IPS-15b (cell line): ENCODE results near the gene PITPNM1.

Experiments
- H3K27me3 ChIP-seq: one replicate; pipeline ENCODE4 v1.6.1; 2013; ENCODE audit warnings: low read length; ENCODE audit not compliant: control insufficient read depth, insufficient read depth
- H3K36me3 ChIP-seq: one replicate; pipeline ENCODE4 v1.6.1; 2013; ENCODE audit warnings: low read length; ENCODE audit not compliant: control insufficient read depth, insufficient read depth
- H3K4me1 ChIP-seq: one replicate; pipeline ENCODE4 v1.6.1; 2013; ENCODE audit warnings: mild to moderate bottlenecking, low read length; ENCODE audit not compliant: control insufficient read depth, insufficient read depth
- H3K4me3 ChIP-seq: one replicate; pipeline ENCODE4 v1.5.1; 2013; ENCODE audit warnings: low read depth, low read length
- H3K9ac ChIP-seq: one replicate; pipeline ENCODE4 v1.6.1; 2013; ENCODE audit warnings: low read depth, mild to moderate bottlenecking, low read length
- H3K9me3 ChIP-seq: one replicate; pipeline ENCODE4 v1.6.1; 2013; ENCODE audit warnings: mild to moderate bottlenecking, low read length; ENCODE audit not compliant: control insufficient read depth, insufficient read depth

Gene PITPNM1

GRCh38 chr11:67538823-67539505, 33.8 kb upstream of the PITPNM1 start:
- Histone ChIP-seq H3K36me3 (no peaks in the 10 kb centered on the region), H3K27me3 (no peaks in the 10 kb centered on the region), H3K9me3 (peaks cover 2% of the 10 kb centered on the region), H3K4me3 (no peak overlapping the region), H3K9ac (no peak overlapping the region), H3K4me1 (peaks cover 4% of the 10 kb centered on the region)

GRCh38 chr11:67538306-67538705, 33.1 kb upstream of the PITPNM1 start:
- H3K4me3 ChIP-seq: no peak overlapping the region
- H3K9me3 ChIP-seq: peaks cover 9% of the 10 kb centered on the region
- no peaks in the 10 kb centered on the region for H3K36me3 ChIP-seq
- no peaks in the 10 kb centered on the region for H3K27me3 ChIP-seq
- H3K4me1 ChIP-seq: peaks cover 4% of the 10 kb centered on the region
- H3K9ac ChIP-seq: no peak overlapping the region

- H3K9me3 ChIP-seq: peaks cover 10% of the 10 kb centered on the region
- no peaks in the 10 kb centered on the region for H3K4me1 ChIP-seq
Observed at GRCh38 chr11:67535561-67535960, 30.4 kb upstream of the PITPNM1 start.

GRCh38 chr11:67534070-67534679, 29.0 kb upstream of the PITPNM1 start:
- no peaks in the 10 kb centered on the region for H3K36me3 ChIP-seq
- no peak overlapping the region for H3K9ac ChIP-seq
- peaks cover 10% of the 10 kb centered on the region for H3K9me3 ChIP-seq
- no peak overlapping the region for H3K4me3 ChIP-seq
- H3K4me1 ChIP-seq: no peaks in the 10 kb centered on the region
- H3K27me3 ChIP-seq: no peaks in the 10 kb centered on the region

More at GRCh38 chr11:67535561-67535960, 30.4 kb upstream of the PITPNM1 start:
- H3K4me3 ChIP-seq: no peak overlapping the region
- no peaks in the 10 kb centered on the region for H3K27me3 ChIP-seq
- H3K36me3 ChIP-seq: no peaks in the 10 kb centered on the region
- no peak overlapping the region for H3K9ac ChIP-seq

GRCh38 chr11:67532889-67533288, 27.7 kb upstream of the PITPNM1 start:
- Histone ChIP-seq H3K4me1 (no peaks in the 10 kb centered on the region), H3K4me3 (no peak overlapping the region), H3K9ac (no peak overlapping the region), H3K9me3 (peaks cover 10% of the 10 kb centered on the region), H3K36me3 (no peaks in the 10 kb centered on the region), H3K27me3 (no peaks in the 10 kb centered on the region)

- H3K9me3 ChIP-seq: peaks cover 10% of the 10 kb centered on the region
- no peaks in the 10 kb centered on the region for H3K4me1 ChIP-seq
- H3K36me3 ChIP-seq: no peaks in the 10 kb centered on the region
- H3K9ac ChIP-seq: no peak overlapping the region
- H3K4me3 ChIP-seq: no peak overlapping the region
- no peaks in the 10 kb centered on the region for H3K27me3 ChIP-seq
Observed at GRCh38 chr11:67530282-67530592, 25.1 kb upstream of the PITPNM1 start.

GRCh38 chr11:67528376-67528775, 23.2 kb upstream of the PITPNM1 start:
- Histone ChIP-seq H3K36me3 (no peaks in the 10 kb centered on the region), H3K9ac (no peak overlapping the region), H3K9me3 (peaks cover 2% of the 10 kb centered on the region), H3K4me3 (no peak overlapping the region), H3K4me1 (no peaks in the 10 kb centered on the region), H3K27me3 (no peaks in the 10 kb centered on the region)

GRCh38 chr11:67525275-67525976, 20.3 kb upstream of the PITPNM1 start:
- Histone ChIP-seq H3K9ac (no peak overlapping the region), H3K9me3 (no peaks in the 10 kb centered on the region), H3K4me3 (no peak overlapping the region), H3K4me1 (no peaks in the 10 kb centered on the region), H3K36me3 (no peaks in the 10 kb centered on the region), H3K27me3 (no peaks in the 10 kb centered on the region)

- Histone ChIP-seq H3K36me3 (no peaks in the 10 kb centered on the region), H3K9me3 (no peaks in the 10 kb centered on the region), H3K27me3 (no peaks in the 10 kb centered on the region)
Observed at GRCh38 chr11:67524480-67524808, 19.3 kb upstream of the PITPNM1 start.

GRCh38 chr11:67523556-67524479, 18.7 kb upstream of the PITPNM1 start:
- H3K9ac ChIP-seq: no peak overlapping the region
- no peaks in the 10 kb centered on the region for H3K9me3 ChIP-seq
- no peaks in the 10 kb centered on the region for H3K36me3 ChIP-seq
- H3K27me3 ChIP-seq: no peaks in the 10 kb centered on the region
- H3K4me1 ChIP-seq: no peaks in the 10 kb centered on the region
- no peak overlapping the region for H3K4me3 ChIP-seq

More at GRCh38 chr11:67524480-67524808, 19.3 kb upstream of the PITPNM1 start:
- Histone ChIP-seq H3K9ac (no peak overlapping the region), H3K4me3 (no peak overlapping the region), H3K4me1 (no peaks in the 10 kb centered on the region)

- no peaks in the 10 kb centered on the region for H3K36me3 ChIP-seq
- no peaks in the 10 kb centered on the region for H3K4me1 ChIP-seq
- H3K9me3 ChIP-seq: no peaks in the 10 kb centered on the region
- no peak within 1 kb of the TSS for H3K9ac ChIP-seq
- no peaks in the 10 kb centered on the region for H3K27me3 ChIP-seq
- no peak within 1 kb of the TSS for H3K4me3 ChIP-seq
Observed at GRCh38 chr11:67522844-67523555, 17.8 kb upstream of the PITPNM1 start, which contains the start of gene CABP2. TSS of gene CABP2 (minus strand) at chr11:67523446. CDS start at chr11:67523326, 120 bp downstream.
